HEK293 (cell line): ENCODE results near the gene MRPL21.

Experiments used
- CTCF ChIA-PET: fragments of 350-600 bp; formaldehyde crosslinking; extraction: SDS; loops from one replicate; lab custom pipeline; 2021; ENCODE audit warnings: antibody characterized with exemption; lab: Yijun Ruan, JAX
- POLR2A ChIA-PET: fragments of 300-600 bp; formaldehyde crosslinking; extraction: SDS; loops from one replicate; lab custom pipeline; 2020; ENCODE audit warnings: antibody characterized with exemption, inconsistent platforms; lab: Yijun Ruan, JAX
- H3K27ac ChIP-seq: fragments of 200-500 bp; sonication (Bioruptor generic); 2 replicates; pipeline ENCODE4 v1.5.1; 2014; ENCODE audit warnings: low read depth, low read length, control low read depth, inconsistent platforms; ENCODE audit errors: extremely low read depth
- H3K36me3 ChIP-seq, 2 experiments: fragments of 200-500 bp in 1 of 2; sonication (Bioruptor generic) in 1 of 2; 1 replicate in 1 of 2; 2 replicates in 1 of 2; pipeline ENCODE4 v1.5.1; 2014 to 2017; ENCODE audit warnings: inconsistent platforms in 2 of 2, low read length in 2 of 2; ENCODE audit not compliant: control insufficient read depth in 2 of 2, insufficient read depth in 1 of 2
- H3K4me1 ChIP-seq: fragments of 200-500 bp; sonication (Bioruptor generic); 2 replicates; pipeline ENCODE4 v1.5.1; 2014; ENCODE audit warnings: mild to moderate bottlenecking, low read length, inconsistent platforms; ENCODE audit not compliant: control insufficient read depth, insufficient read depth
- H3K4me3 ChIP-seq: 2 replicates; pipeline ENCODE4 v1.5.1; 2011; ENCODE audit warnings: low read depth, mild to moderate bottlenecking, control low read depth, low read length, moderate library complexity
- H3K9me3 ChIP-seq: fragments of 200-500 bp; sonication (Bioruptor generic); 2 replicates; pipeline ENCODE4 v1.5.1; 2014; ENCODE audit warnings: low read depth, low read length, inconsistent platforms; ENCODE audit not compliant: control insufficient read depth, insufficient read depth
- FEZF1 ChIP-seq: fragments of 450-650 bp; formaldehyde crosslinking; IDR thresholded peaks from 2 replicates; pipeline ENCODE4 v1.5.1; 2016; ENCODE audit warnings: missing biosample characterization, missing genetic modification characterization
- HOXC10 ChIP-seq: sonication (generic); formaldehyde crosslinking; IDR thresholded peaks from 2 replicates; pipeline ENCODE4 v1.8.1; 2023; ENCODE audit warnings: mild to moderate bottlenecking, missing genetic modification reagents
- KLF17 ChIP-seq: fragments of 450-650 bp; formaldehyde crosslinking; IDR thresholded peaks from 2 replicates; pipeline ENCODE4 v1.5.1; 2016; ENCODE audit warnings: missing biosample characterization, missing genetic modification characterization
- KLF7 ChIP-seq: fragments of 450-650 bp; formaldehyde crosslinking; IDR thresholded peaks from 2 replicates; pipeline ENCODE4 v1.5.1; 2016; ENCODE audit warnings: missing biosample characterization, missing genetic modification characterization, borderline replicate concordance
- SCRT2 ChIP-seq: fragments of 450-650 bp; formaldehyde crosslinking; IDR thresholded peaks from 2 replicates; pipeline ENCODE4 v1.5.1; 2016; ENCODE audit warnings: missing biosample characterization, missing genetic modification characterization
- SP2 ChIP-seq: fragments of 450-650 bp; formaldehyde crosslinking; IDR thresholded peaks from 2 replicates; pipeline ENCODE4 v1.5.1; 2016; ENCODE audit warnings: missing biosample characterization, missing genetic modification characterization
- SP3 ChIP-seq: fragments of 450-650 bp; formaldehyde crosslinking; IDR thresholded peaks from 2 replicates; pipeline ENCODE4 v1.5.1; 2016; ENCODE audit warnings: missing biosample characterization, missing genetic modification characterization
- ZNF335 ChIP-seq: fragments of 450-650 bp; formaldehyde crosslinking; conservative IDR thresholded peaks from 2 replicates; pipeline ENCODE4 v1.5.1; 2016; ENCODE audit warnings: missing biosample characterization, missing genetic modification characterization
- ZNF37A ChIP-seq: fragments of 450-650 bp; IDR thresholded peaks from 2 replicates; pipeline ENCODE4 v1.5.1; 2018; ENCODE audit warnings: missing biosample characterization, missing genetic modification characterization
- ZNF501 ChIP-seq: fragments of 450-650 bp; formaldehyde crosslinking; IDR thresholded peaks from 2 replicates; pipeline ENCODE4 v1.5.1; 2016; ENCODE audit warnings: missing biosample characterization, missing genetic modification characterization
- ZNF518A ChIP-seq: fragments of 450-650 bp; formaldehyde crosslinking; conservative IDR thresholded peaks from 2 replicates; pipeline ENCODE4 v1.5.1; 2016; ENCODE audit warnings: low read depth, missing biosample characterization, missing genetic modification characterization
- ZNF571 ChIP-seq: fragments of 450-650 bp; formaldehyde crosslinking; IDR thresholded peaks from 2 replicates; pipeline ENCODE4 v1.5.0; 2017; ENCODE audit warnings: missing biosample characterization, missing genetic modification characterization
- ZNF623 ChIP-seq: fragments of 450-650 bp; formaldehyde crosslinking; IDR thresholded peaks from 2 replicates; pipeline ENCODE4 v1.5.1; 2016; ENCODE audit warnings: missing biosample characterization, missing genetic modification characterization
- ZNF677 ChIP-seq: fragments of 450-650 bp; IDR thresholded peaks from 2 replicates; pipeline ENCODE4 v1.5.0; 2018; ENCODE audit warnings: missing biosample characterization, mild to moderate bottlenecking, missing genetic modification characterization, moderate library complexity
- ZNF747 ChIP-seq: fragments of 450-650 bp; formaldehyde crosslinking; IDR thresholded peaks from 2 replicates; pipeline ENCODE4 v1.5.1; 2016; ENCODE audit warnings: missing biosample characterization, missing genetic modification characterization
- TF ChIP-seq, protein P1 (sequence below): fragments of 450-650 bp; formaldehyde crosslinking; IDR thresholded peaks from 2 replicates; pipeline ENCODE4 v1.5.1; 2017; ENCODE audit warnings: missing biosample characterization, missing genetic modification characterization
- TF ChIP-seq, protein P2 (sequence below): fragments of 450-650 bp; formaldehyde crosslinking; IDR thresholded peaks from 2 replicates; pipeline ENCODE4 v1.5.1; 2016; ENCODE audit warnings: missing biosample characterization, missing genetic modification characterization
- TF ChIP-seq, protein P3 (sequence below): fragments of 450-650 bp; formaldehyde crosslinking; IDR thresholded peaks from 2 replicates; pipeline ENCODE4 v1.5.1; 2016; ENCODE audit warnings: missing biosample characterization, missing genetic modification characterization

The MRPL21 gene

DNA sequence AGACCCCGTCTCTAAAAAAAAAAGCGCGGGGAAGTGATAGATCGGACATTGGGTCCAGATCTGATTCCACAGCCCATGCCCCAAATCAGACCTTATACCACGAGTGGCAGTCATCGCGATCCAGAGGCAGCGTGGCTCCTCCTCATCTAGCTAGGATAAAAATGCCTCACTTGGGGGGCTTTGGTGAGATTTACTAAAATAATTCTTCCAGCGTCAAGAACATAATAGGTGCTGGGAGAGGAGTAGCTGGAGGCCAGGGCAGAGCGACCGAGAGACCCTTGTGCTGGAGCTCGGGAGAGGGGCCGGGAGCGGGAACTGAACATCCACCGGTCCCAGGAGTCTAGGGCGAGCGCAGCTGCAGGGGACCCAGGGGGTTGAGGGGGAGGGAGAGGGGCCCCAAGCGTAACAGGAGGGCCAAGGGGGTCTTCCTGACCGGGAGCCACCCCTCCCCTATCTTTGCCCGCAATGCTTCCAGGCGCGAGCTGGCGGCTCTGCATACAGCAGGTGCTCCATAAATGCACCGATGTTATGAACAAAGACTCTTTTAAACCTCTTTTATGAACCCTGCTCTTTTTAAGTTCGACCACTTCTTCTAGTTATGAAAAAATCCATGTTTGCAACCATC lies 61.1 kb downstream of the MRPL21 start:
- TF ChIP-seq, protein P1, sequence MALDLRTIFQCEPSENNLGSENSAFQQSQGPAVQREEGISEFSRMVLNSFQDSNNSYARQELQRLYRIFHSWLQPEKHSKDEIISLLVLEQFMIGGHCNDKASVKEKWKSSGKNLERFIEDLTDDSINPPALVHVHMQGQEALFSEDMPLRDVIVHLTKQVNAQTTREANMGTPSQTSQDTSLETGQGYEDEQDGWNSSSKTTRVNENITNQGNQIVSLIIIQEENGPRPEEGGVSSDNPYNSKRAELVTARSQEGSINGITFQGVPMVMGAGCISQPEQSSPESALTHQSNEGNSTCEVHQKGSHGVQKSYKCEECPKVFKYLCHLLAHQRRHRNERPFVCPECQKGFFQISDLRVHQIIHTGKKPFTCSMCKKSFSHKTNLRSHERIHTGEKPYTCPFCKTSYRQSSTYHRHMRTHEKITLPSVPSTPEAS (tag by site-specific recombination), result no peak
- TF ChIP-seq, protein P2, sequence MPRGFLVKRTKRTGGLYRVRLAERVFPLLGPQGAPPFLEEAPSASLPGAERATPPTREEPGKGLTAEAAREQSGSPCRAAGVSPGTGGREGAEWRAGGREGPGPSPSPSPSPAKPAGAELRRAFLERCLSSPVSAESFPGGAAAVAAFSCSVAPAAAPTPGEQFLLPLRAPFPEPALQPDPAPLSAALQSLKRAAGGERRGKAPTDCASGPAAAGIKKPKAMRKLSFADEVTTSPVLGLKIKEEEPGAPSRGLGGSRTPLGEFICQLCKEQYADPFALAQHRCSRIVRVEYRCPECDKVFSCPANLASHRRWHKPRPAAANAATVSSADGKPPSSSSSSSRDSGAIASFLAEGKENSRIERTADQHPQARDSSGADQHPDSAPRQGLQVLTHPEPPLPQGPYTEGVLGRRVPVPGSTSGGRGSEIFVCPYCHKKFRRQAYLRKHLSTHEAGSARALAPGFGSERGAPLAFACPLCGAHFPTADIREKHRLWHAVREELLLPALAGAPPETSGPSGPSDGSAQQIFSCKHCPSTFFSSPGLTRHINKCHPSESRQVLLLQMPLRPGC (tag by site-specific recombination), result no peak
- no peak for TF ChIP-seq KLF7 (tag by site-specific recombination)
- TF ChIP-seq FEZF1 (tag by site-specific recombination), result no peak
- TF ChIP-seq ZNF518A (tag by site-specific recombination), result no peak
- TF ChIP-seq SCRT2 (tag by site-specific recombination), result no peak
- TF ChIP-seq, protein P3, sequence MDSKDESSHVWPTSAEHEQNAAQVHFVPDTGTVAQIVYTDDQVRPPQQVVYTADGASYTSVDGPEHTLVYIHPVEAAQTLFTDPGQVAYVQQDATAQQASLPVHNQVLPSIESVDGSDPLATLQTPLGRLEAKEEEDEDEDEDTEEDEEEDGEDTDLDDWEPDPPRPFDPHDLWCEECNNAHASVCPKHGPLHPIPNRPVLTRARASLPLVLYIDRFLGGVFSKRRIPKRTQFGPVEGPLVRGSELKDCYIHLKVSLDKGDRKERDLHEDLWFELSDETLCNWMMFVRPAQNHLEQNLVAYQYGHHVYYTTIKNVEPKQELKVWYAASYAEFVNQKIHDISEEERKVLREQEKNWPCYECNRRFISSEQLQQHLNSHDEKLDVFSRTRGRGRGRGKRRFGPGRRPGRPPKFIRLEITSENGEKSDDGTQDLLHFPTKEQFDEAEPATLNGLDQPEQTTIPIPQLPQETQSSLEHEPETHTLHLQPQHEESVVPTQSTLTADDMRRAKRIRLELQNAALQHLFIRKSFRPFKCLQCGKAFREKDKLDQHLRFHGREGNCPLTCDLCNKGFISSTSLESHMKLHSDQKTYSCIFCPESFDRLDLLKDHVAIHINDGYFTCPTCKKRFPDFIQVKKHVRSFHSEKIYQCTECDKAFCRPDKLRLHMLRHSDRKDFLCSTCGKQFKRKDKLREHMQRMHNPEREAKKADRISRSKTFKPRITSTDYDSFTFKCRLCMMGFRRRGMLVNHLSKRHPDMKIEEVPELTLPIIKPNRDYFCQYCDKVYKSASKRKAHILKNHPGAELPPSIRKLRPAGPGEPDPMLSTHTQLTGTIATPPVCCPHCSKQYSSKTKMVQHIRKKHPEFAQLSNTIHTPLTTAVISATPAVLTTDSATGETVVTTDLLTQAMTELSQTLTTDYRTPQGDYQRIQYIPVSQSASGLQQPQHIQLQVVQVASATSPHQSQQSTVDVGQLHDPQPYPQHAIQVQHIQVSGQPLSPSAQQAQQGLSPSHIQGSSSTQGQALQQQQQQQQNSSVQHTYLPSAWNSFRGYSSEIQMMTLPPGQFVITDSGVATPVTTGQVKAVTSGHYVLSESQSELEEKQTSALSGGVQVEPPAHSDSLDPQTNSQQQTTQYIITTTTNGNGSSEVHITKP (tag by site-specific recombination), result no peak
- no peak for TF ChIP-seq SP3 (tag by site-specific recombination)
- TF ChIP-seq SP2 (tag by site-specific recombination), result no peak
- ChIA-PET CTCF (no interaction called here), POLR2A (no interaction called here)
- H3K9me3 ChIP-seq, result no peaks in the 10 kb centered on the region
- H3K36me3 ChIP-seq, result no peaks in the 10 kb centered on the region
- no peak overlapping the region for H3K4me3 ChIP-seq
- H3K4me1 ChIP-seq, result peaks cover 3% of the 10 kb centered on the region; the same call in 1 of the 2 replicates
- no peak overlapping the region for H3K27ac ChIP-seq

DNA sequence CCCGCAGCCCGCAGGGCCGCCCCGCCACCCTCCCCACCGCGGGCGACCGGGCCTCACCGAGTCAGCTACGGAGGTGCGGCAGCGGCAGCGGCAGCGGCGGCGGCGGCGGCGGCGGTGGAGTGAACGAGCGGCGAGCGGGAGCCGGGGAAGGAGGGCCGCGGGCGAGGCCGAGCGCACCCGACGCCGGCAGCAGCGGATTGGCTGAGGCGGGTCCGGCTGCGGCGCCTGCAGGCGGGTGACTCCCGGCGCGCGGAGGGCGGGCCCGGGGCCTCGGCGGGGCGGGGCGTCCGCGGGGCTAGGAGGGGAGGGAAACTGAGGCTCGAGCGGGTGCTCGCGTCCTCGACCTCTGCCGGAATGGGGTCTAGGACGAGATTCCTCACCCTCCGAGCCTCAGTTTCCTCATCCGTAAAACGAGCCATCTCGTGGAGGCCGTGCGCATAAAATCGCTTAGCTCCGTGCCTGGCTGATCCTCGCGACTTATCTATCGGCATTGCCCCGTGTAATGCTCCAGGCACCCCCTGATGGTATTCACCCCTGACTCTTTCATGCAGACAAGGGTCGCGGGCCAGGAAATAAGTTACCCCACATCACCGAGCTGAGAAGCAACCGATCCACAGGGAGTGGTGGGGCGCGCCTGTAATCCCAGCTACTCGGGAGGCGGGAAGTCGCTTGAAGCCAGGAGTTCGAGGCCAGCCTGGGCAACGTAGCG lies 61.8 kb downstream of the MRPL21 start, which contains the start of gene CPT1A:
TSS of gene CPT1A (minus strand) at position 199 of the 709 bp plus-strand sequence. CDS start 26,442 bp downstream, outside the sequence.
- peaks cover 0 to 2% of the 10 kb centered on the region in 2 experiments; a peak in 1 of 3 replicates for H3K36me3 ChIP-seq
- peaks cover 3% of the 10 kb centered on the region; the same call in 1 of the 2 replicates for H3K4me1 ChIP-seq
- H3K4me3 ChIP-seq, result peak within 1 kb of the TSS; percentile 53
- ChIA-PET CTCF (no interaction called here), POLR2A (no interaction called here)
- H3K27ac ChIP-seq, result no peak within 1 kb of the TSS; the same call in 1 of the 2 replicates
- no peaks in the 10 kb centered on the region for H3K9me3 ChIP-seq
- TF ChIP-seq ZNF335 (tag by site-specific recombination) (peak; percentile 63), ZNF501 (tag by site-specific recombination) (no peak), ZNF571 (tag by site-specific recombination) (no peak), ZNF677 (tag by site-specific recombination) (no peak), ZNF623 (tag by site-specific recombination) (no peak), KLF17 (no peak), ZNF747 (no peak), HOXC10 (CRISPR knock-in tag) (no peak), SP2 (tag by site-specific recombination) (no peak), ZNF37A (tag by site-specific recombination) (peak; percentile 68)
